Stimulated activated CD4-positive, alpha-beta T cell treated with anti-CD3 and anti-CD28 coated beads, Interleukin-15, amount 100 ng/mL, for 24 hours (primary cell): ENCODE measurements around the gene ADIPOQ.
"Not testable (repeated sequence)": the region's sequence is repeated elsewhere in the genome, so short reads cannot be mapped to it uniquely, and the experiment has no call there.

Experiments used
- DNase-seq: peaks from one replicate; pipeline ENCODE4 v3.0.0-alpha.2; 2020

Gene ADIPOQ

DNA sequence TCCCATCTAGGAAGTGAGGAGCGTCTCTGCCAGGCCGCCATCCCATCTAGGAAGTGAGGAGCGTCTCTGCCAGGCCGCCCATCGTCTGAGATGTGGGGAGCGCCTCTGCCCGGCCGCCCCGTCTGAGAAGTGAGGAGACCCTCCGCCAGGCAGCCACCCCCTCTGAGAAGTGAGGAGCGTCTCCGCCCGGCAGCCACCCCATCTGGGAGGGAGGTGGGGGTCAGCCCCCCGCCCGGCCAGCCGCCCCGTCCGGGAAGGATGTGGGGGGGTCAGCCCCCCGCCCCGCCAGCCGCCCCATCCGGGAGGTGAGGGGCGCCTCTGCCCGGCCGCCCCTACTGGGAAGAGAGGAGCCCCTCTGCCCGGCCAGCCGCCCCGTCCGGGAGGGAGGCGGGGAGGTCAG is 31.3 kb downstream of the ADIPOQ start:
- DNase-seq, result not testable (repeated sequence)

DNA sequence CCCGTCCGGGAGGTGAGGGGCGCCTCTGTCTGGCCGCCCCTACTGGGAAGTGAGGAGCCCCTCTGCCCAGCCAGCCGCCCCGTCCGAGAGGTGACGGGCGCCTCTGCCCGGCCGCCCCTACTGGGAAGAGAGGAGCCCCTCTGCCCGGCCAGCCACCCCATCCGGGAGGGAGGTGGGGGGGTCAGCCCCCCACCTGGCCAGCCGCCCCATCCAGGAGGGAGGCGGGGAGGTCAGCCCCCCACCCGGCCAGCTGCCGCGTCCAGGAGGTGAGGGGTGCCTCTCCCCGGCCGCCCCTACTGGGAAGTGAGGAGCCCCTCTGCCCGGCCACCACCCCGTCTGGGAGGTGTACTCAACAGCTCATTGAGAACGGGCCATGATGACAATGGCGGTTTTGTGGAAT is 31.7 kb downstream of the ADIPOQ start:
- not testable (repeated sequence) for DNase-seq

DNA sequence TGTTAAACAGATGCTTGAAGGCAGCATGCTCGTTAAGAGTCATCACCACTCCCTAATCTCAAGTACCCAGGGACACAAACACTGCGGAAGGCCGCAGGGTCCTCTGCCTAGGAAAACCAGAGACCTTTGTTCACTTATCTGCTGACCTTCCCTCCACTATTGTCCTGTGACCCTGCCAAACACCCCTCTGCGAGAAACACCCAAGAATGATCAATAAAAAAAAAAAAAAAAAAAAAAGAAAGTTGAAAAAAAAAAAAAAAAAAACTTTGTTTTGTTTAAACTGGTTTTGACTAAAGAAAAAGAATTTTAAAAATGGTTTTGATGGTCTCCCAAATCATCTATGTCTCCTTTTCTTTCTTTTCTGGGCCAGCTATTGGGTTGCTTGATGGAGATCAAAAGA is 32.3 kb downstream of the ADIPOQ start:
- not testable (repeated sequence) for DNase-seq

DNA sequence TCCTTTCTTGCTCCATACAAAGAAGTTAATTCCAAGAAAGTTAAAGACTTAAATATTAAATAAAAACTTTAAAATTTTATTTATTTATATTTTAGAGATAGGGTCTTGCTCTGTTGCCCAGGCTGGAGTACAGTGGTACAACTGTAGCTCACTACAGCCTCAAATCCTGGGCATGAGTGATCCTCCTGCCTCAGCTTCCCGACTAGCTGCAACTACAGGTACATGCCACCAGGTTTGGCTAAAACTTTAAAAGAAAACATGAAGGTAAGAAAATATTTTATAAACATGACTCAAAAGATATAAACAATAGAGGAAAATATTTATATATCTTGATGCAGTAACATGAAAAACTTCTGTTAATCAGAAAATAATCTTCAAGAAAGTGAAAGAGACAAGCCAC is 33.2 kb downstream of the ADIPOQ start:
- no peak for DNase-seq

DNA sequence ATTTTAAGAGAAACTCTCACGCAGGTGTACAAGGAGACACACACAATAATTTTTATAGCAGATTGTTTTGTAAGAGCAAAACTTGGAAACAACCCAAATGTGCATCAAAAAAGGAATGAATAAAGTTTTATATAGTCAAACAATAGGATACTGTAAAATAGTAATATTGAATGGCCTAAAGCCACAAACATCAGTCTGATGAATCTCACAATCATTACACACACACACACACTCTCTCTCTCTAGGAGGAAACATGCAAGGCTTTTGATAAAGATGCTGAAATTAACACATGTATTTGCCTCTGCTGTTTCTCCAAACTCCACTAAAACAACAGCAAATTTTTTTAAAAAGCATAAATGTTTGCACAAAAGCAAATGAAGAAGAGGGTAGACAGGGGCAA is 37.3 kb downstream of the ADIPOQ start:
- no peak for DNase-seq

DNA sequence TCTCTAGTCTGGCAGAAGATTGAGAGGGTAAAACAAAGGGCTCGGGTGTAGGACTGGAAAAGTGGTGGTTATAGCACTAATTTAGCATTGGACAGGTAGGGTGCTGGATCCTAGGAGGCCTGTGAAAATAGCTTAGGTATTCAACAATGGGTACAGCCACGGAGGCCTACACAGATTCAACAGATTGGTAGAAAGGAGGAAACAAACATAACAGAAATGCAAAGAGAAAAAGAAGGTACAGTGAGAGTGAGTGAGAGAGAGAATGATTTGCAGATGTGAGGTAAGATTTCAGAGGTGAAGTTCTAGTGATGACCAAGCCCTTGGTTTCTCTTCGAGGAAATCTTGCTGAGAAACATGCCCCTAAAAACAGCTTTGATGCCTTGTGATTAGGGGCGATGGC is 37.9 kb downstream of the ADIPOQ start:
- DNase-seq, result no peak

DNA sequence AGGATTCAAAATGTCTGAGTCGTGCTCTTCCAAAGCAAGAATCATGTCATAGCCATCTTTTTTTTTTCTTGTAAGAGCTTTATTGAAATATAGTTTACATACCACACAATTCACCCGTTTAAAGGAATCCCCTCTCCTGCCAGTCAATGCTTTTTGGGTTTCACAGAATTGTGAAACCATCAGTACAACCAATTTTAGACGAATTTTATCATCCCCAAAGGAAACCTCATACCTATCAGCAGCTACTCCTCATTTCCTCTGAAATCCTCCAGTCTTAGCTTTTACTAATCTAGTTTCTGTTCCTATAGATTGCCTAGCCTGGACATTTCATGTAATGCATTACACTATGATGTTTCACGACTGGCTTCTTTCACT is 39.6 kb downstream of the ADIPOQ start:
- DNase-seq, result no peak

DNA sequence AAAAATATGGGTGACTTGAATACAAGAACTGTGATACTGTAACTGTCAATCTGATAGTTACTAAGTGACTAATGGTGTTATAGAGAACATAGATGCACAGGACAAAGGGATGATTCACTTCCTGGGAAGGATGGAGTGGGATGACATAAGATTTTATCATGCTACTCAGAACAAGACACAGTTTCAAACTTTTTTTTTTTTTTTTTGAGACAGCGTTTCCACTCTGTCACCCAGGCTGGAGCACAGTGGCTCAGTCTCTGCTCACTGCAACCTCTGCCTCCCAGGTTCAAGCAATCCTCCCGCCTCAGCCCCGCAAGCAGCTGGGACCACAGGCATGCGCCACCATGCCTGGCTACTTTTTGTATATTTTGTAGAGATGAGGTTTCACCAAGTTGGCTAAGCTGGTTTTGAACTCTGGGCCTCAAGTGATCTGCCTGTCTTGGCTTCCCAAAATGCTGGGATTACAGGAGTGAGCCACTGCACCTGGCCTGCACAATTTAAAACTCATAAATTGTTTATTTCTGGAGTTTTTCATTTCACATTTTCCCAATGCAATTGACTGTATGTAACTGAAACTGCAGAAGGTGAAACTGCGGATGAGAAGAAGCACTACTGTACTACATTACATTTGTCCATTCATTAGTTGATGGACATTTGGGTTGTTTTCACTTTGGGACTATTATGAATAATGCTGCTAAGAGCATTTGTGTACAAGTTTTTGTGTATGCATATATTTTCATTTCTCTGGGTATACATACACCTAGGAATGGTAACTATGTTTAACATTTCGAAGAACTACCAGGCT is 40.6 kb downstream of the ADIPOQ start:
- peak; percentile 73 for DNase-seq

DNA sequence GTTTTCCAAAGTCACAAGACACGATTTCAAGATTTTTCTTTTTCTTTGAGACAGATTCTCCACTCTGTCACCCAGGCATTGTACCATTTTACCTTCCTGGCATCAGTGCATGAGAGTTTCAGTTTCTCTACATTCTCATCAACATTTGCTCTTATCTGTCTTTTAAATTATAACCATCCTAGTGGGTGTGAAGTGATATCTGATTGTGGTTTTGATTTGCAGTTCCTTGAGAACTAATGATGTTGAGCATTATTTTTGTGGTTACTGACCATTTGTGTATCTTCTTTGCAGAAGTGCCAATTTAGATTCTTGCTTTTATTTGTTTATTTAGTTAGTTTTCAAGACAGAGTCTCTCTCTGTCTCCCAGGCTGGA is 41.2 kb downstream of the ADIPOQ start:
- DNase-seq, result no peak

DNA sequence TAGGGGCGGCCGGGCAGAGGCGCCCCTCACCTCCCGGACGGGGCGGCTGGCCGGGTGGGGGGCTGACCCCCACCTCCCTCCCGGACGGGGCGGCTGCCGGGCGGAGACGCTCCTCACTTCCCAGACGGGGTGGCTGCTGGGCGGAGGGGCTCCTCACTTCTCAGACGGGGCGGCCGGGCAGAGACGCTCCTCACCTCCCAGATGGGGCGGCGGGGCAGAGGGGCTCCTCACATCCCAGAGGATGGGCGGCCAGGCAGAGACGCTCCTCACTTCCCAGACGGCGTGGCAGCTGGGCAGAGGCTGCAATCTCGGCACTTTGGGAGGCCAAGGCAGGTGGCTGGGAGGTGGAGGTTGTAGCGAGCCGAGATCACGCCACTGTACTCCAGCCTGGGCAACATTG is 42.4 kb downstream of the ADIPOQ start:
- DNase-seq, result not testable (repeated sequence)

DNA sequence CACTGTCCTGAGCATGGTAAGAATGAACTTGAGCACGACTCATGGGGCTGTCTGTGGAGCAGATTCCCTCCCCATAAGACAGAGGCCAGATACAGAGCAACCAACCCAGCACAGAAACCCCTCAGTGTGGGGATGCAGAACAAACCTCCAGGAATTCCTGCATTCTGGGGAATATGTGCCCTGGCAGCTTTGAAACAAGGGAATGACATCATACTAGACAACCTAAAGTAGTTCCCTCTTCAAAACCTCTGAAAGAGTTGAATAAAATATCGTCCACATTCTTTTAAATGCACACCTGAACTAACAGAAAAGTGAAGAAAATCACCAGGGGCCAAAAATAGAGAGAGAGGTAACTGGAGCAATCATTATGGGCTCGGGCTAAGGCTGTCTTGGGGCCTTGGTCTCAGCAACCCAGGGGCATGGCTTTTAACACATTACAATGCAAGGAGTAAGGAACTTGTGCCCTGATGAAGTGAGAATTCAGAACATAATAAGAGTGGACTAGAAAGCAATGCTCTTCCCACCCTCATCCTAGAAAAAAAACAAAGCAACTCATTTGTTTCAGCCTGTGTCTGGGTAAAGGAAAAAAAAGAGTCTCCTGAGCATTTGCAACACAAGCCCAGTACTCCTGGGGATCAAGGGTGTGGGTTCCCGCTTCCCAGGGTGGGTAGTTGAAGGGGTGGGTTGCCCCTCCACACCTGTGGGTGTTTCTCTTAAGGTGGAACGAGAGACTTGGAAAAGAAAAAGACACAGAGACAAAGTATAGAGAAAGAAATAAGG is 43.9 kb downstream of the ADIPOQ start:
- no peak for DNase-seq

DNA sequence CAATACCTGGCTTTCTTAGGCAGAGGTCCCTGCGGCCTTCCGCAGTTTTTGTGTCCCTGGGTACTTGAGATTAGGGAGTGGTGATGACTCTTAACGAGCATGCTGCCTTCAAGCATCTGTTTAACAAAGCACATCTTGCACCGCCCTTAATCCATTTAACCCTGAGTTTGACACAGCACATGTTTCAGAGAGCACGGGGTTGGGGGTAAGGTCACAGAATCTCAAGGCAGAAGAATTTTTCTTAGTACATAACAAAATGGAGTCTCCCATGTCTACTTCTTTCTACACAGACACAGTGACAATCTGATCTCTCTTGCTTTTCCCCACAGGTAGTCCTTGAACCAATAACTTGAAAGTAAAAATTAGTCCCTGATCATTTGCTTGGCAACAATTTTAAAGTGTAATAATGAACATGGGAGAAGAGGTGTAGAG is 45.0 kb downstream of the ADIPOQ start:
- DNase-seq, result not testable (repeated sequence)

DNA sequence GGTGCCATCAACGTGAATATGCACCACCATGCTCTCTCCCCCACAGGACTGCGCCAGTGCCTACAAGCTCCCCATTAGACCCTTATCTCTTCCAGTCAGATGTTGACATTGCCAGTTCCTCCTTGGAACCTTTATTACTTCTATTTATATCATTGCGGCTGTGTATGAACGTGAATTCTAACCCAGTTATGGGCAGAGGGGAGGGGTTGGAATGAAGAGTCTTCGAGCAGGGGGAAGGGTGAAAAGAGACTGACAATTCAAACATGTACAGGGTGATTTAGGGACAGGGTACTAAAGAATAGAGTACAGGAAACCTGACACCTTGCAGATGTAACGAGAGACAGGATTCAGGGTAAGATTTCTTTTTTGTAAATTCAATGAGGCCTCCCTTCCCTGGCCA is 46.1 kb downstream of the ADIPOQ start:
- DNase-seq, result no peak

DNA sequence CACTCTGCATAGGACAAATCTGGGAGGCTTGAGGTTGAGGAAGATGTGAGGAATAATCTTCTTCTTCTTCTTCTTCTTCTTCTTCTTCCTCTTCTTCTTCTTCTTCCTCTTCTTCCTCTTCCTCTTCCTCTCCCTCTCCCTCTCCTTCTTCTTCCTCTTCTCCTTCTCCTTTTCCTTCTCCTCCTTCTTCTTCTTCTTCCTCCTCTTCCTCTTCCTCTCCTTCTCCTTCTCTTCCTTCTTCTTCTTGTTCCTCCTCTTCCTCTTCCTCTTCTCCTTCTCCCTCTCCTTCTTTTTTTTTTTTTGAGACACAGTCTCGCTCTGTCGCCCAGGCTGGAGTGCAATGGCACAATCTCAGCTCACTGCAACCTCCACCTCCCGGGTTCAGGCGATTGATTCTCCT is 47.2 kb downstream of the ADIPOQ start:
- DNase-seq, result not testable (repeated sequence)

DNA sequence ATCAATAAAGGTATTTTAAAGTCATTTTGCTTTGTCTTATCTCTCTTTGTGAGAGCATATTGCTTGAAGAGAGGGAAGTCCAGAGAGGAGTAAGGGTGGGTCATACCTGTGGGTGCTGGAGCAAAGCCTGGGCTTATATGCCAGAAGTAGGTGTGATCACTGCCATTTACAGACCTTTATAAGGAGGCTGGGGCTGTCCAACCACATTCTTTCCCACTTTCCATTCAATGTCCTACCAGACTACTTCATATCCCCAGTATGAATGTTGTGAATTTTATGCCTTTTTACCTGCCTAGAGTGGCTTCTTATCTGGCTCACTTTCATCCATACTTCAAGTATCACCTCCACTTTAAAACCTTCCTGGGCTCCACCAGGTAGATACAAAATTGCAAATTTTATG is 48.4 kb downstream of the ADIPOQ start:
- no peak for DNase-seq

DNA sequence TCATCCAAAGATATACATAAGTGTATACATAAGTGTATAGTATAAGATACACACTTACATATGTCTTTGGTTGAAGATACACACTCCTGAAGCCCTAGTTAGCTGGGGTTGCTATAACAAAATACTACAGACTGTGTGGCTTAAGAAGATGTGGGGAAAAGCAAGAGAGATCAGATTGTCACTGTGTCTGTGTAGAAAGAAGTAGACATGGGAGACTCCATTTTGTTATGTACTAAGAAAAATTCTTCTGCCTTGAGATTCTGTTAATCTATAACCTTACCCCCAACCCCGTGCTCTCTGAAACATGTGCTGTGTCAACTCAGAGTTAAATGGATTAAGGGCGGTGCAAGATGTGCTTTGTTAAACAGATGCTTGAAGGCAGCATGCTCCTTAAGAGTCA is 50.6 kb downstream of the ADIPOQ start:
- DNase-seq, result not testable (repeated sequence)

DNA sequence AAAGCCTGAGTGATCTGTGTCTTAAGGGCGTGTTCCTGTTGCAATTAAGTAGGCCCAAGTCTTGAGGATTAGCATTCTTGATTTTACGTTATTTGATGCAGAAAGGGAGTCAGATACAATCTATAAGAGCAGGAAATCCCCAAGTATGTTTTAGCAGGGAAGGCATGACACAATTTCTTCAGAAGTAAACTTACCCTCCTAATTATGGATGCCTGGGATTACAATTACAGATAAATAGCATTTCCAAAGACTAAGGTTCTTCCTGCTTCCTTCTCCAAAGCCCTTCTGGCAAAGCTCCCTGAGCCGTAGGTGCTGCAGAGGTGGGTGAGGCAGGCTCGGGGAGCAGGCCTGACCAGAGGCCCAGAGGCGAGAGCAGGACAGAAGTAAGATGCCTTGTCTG is 52.9 kb downstream of the ADIPOQ start:
- no peak for DNase-seq

DNA sequence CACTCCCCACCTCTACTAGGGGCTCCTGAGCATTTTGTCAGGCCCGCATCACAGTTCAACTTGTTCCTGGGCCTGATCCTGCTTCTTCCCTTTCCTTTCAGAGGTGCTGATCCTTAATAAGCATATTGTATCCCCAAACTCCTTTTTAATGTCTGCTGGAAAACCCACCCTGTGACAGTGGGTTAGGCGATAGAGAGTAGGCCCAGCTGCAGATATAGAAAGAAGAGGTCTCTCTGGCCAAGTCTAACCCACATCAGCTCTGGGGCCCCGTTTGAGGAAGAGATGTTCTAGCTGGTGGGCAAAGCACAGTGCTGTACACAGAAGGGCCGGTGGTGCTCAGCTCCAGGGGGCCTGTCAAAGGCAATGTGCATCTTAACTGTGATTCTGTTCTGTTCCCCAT is 53.5 kb downstream of the ADIPOQ start:
- DNase-seq, result no peak

DNA sequence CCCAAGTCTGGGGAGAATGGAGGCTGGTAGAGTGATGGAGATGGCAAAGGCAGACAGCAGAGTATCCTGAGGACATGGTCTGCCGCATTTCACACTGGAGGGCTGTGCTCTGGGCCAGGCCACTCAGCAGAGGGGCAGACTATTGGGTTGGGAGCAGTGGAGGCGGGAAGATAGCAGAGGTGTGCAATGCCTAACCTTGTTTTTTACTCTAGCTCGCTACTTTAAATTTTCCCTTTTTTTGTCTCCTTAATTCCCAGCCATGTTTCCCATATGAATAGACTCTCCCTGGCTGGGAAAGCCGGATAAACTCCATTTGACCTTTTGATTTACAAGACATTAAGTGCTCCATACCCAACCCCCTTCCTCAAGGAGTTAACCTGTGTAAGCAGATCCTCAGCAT is 54.4 kb downstream of the ADIPOQ start:
- no peak for DNase-seq

DNA sequence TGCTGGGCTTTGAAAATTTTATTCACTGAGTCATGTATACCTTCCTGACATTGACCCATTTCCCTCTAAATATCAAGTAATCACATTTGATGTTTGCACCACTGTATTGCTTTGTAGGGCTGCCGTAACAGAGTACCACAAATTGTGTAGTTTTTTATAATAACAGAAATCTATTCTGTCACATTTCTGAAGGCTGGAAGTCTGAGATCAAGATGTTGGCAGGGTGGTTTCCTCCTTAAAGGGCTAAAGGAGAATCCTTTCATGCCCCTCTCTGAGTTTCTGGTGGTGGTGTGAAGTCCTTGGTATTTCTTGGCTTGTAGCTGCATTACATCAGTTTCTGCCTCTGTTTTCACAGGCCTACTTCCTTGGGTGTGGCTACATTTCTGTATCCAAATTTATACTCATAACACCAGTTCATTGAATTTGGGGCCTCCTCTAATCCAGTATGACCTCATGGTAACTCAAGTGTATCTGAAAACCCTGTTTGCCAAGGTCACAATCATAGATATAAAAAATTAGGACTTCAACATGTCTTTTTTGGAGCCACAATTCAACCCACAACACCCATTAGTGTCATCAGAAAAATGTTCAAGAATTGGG is 58.7 kb downstream of the ADIPOQ start:
- no peak for DNase-seq

DNA sequence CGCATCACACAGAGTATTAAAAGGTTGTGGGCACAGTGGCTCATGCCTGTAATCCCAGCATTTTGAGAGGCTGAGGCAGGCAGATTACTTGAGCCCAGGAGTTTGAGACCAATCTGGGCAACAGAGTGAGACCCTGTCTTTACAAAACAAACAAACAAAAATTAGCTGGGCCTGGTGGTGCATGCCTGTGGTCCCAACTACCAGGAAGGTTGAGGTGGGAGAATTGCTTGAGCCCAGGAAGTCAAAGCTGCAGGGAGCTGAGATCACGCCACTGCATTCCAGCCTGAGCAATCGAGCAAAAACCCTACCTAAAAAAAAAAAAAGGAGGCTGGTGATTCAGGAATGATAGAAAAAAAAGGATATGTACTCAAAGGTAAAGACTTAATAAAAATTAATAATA is 59.6 kb downstream of the ADIPOQ start:
- no peak for DNase-seq

DNA sequence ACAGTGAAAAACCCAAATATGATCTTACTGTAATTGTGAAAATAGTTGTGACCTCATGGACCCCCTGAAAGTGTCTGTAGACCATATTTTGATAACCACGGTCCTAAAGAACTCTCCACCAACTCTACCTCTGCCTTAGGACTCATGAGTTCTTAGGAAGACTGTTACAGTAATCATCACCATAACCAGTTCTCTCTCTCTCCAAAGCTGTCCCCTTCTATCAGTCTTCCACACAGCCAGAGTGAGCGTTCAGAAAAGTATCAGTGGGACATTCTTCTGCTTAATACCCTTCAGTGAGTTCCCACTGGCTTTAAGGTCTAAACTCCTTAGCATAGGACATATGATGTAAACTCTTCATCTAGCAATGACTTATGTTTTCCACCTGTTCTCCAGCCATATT is 60.2 kb downstream of the ADIPOQ start:
- DNase-seq, result no peak

DNA sequence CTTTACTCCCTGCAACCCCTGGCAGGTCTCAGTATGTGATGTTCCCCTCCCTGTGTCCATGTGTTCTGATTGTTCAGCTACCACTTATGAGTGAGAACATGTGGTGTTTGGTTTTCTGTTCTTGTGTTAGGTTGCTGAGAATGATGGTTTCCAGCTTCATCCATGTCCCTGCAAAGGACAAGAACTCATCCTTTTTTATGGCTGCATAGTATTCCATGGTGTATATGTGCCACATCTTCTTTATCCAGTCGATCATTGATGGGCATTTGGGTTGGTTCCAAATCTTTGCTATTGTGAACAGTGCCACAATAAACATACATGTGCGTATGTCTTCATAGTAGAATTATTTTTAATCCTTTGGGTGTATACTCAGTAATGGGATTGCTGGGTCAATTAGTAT is 61.2 kb downstream of the ADIPOQ start:
- not testable (repeated sequence) for DNase-seq

DNA sequence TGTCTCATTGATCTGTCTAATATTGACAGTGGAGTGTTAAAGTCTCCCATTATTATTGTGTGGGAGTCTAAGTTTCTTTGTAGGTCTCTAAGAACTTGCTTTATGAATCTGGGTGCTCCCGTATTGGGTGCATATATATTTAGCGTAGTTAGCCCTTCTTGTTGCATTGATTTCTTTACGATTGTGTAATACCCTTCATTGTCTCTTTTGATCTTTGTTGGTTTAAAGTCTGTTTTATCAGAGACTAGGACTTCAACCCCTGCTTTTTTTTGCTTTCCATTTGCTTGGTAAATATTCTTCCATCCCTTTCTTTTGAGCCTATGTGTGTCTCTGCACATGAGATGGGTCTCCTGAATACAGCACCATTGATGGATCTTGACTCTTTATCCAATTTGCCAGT is 64.6 kb downstream of the ADIPOQ start:
- not testable (repeated sequence) for DNase-seq
